ENCODE data around the gene PRR29. TPM values are rescaled to one million over a fixed set of nuclear protein-coding genes. Genes with fewer than 3 reads are reported as not detected.
"Not testable (repeated sequence)": the region's sequence is repeated elsewhere in the genome, so short reads cannot be mapped to it uniquely, and the experiment has no call there.

The PRR29 gene
- polyA plus RNA-seq, 1 of the 3 experiments (the other 2 are of a cell fraction) = 2.7 TPM

GRCh38 chr17:63978272-63979200, 19.6 kb upstream of the PRR29 start:
- Histone ChIP-seq H3K4me1 (ENCODE audit: control insufficient read depth in 1 of 2, insufficient read depth in 2 of 2, low read depth in 1 of 2, low read length in 1 of 2) (peaks cover 12% of the 10 kb centered on the region in 2 experiments; a peak in 3 of 4 replicates), H3K27ac (ENCODE audit: low read depth in 2 of 2, low read length in 1 of 2) (no peak overlapping the region), H3K9ac (no peak overlapping the region), H3K4me2 (no peak overlapping the region), H3K27me3 (ENCODE audit: insufficient read depth) (no peaks in the 10 kb centered on the region), H2AFZ (ENCODE audit: low read depth) (no peak overlapping the region), H3K4me3 (ENCODE audit: low read depth in 2 of 2, low read length in 1 of 2) (no peak overlapping the region), H3K36me3 (replicated peaks in 1 of 2; ENCODE audit: control insufficient read depth in 1 of 2, insufficient read depth in 2 of 2, low read length in 1 of 2) (no peaks in the 10 kb centered on the region), H3F3A (replicated peaks; ENCODE audit: insufficient read depth) (no peaks in the 10 kb centered on the region), H3K79me2 (ENCODE audit: insufficient read depth) (no peaks in the 10 kb centered on the region), H3K9me3 (no peaks in the 10 kb centered on the region), H4K20me1 (ENCODE audit: insufficient read depth) (no peaks in the 10 kb centered on the region), H3K9me2 (no peaks in the 10 kb centered on the region)
- ChIA-PET POLR2A (no interaction called here), CTCF (interaction anchor here (0.7 to 7.8 kb wide), 7 partner anchors 10 to 113 kb away, joined by 3 to 56 read pairs (median 14); partner anchors contain the start of gene GH1)
- TF ChIP-seq REST (IDR thresholded peaks at IDR 0.05; ENCODE audit: low read depth, low read length) (no peak), ZBTB33 (IDR thresholded peaks at IDR 0.05; ENCODE audit: borderline replicate concordance, low read depth) (no peak), RCOR1 (IDR thresholded peaks at IDR 0.05; ENCODE audit: low read length) (no peak), RAD21 (IDR thresholded peaks at IDR 0.05; ENCODE audit: low read length) (no peak), POLR2AphosphoS5 (IDR thresholded peaks at IDR 0.05; ENCODE audit: low read depth, low read length) (no peak), RXRA (IDR thresholded peaks at IDR 0.05; ENCODE audit: borderline replicate concordance, low read depth) (no peak), SMC3 (IDR thresholded peaks at IDR 0.05; ENCODE audit: low read depth, low read length) (no peak), JUND (IDR thresholded peaks at IDR 0.05) (no peak), USF1 (IDR thresholded peaks at IDR 0.05; ENCODE audit: borderline replicate concordance, low read depth) (no peak)
- DNase-seq = no peak
- 80% methylated on average over 13 of the region's 13 CpGs for WGBS (ENCODE audit: low lambda C conversion rate)

- H3K27ac ChIP-seq (ENCODE audit: low read depth in 2 of 2, low read length in 1 of 2); H4K20me1 ChIP-seq (ENCODE audit: insufficient read depth); H3K4me1 ChIP-seq (ENCODE audit: control insufficient read depth in 1 of 2, insufficient read depth in 2 of 2, low read depth in 1 of 2, low read length in 1 of 2); H3K4me3 ChIP-seq (ENCODE audit: low read depth in 2 of 2, low read length in 1 of 2); DNase-seq; H3K4me2 ChIP-seq; H3K27me3 ChIP-seq (ENCODE audit: insufficient read depth); H3K79me2 ChIP-seq (ENCODE audit: insufficient read depth); POLR2A ChIA-PET; H3K9me2 ChIP-seq; H2AFZ ChIP-seq (ENCODE audit: low read depth); H3K9me3 ChIP-seq; H3K36me3 ChIP-seq (replicated peaks in 1 of 2; ENCODE audit: control insufficient read depth in 1 of 2, insufficient read depth in 2 of 2, low read length in 1 of 2); H3F3A ChIP-seq (replicated peaks; ENCODE audit: insufficient read depth); H3K9ac ChIP-seq: not testable (repeated sequence)
- CTCF ChIA-PET = interaction anchor here (1.1 to 7.8 kb wide), 8 partner anchors 6 to 71 kb away, joined by 3 to 56 read pairs (median 8); partner anchors contain the start of genes CSHL1 and GH1
- WGBS (ENCODE audit: low lambda C conversion rate) = 80% methylated on average over 2 of the region's 2 CpGs
These were observed 15.5 kb upstream of the PRR29 start for GRCh38 chr17:63982641-63983040.

Data from SK-N-SH (cell line).